Measurements from ENCODE around the gene COX8A.

COX8A gene

DNA sequence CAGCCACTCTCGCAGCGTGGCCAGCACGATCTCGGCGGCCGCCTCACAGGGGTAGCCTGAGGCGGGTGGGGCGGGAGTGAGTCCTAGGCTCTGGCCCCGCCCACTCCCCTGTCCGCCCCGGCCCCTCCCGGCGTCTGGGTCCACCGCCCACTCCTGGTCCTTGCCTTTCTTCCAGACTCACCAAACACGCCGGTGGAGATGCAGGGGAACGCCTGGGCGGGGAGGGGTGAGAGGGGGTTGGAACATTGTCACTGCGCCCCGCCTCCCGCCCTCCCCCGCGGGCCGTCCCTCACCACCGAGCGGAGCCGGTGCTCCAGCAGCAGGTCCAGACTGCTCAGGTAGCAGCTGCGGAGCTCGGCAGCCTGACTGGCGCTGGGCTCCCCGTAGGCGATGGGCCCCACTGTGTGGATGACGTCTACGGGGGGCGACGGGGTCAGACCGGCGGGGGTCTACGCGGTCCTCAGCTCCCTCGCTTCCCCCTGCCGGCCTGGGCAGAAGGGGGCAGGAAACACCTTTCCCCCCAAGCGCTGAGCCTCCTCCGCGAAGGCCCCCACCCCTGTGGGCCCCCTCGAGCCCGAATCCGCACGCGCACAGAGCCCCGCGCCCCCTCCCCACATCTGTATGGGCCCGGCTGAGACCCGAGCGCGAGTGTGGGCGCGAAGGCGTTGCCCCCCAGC is 25.1 kb downstream of the COX8A start:
- ATAC-seq: no peak; the same call in 1 of the 3 replicates
- TF ChIP-seq BACH2 (CRISPR knock-in tag; IDR thresholded peaks at IDR 0.05; ENCODE audit: borderline replicate concordance) (no peak), OSR1 (CRISPR knock-in tag; IDR thresholded peaks at IDR 0.05) (no peak), ZNF565 (CRISPR knock-in tag; conservative IDR thresholded peaks at IDR 0.05; ENCODE audit: low read depth) (no peak), ZFP30 (CRISPR knock-in tag; IDR thresholded peaks at IDR 0.05) (no peak), SNAI2 (CRISPR knock-in tag; IDR thresholded peaks at IDR 0.05) (no peak), ESRRG (CRISPR knock-in tag; IDR thresholded peaks at IDR 0.05) (no peak), ZNF70 (CRISPR knock-in tag; IDR thresholded peaks at IDR 0.05) (no peak), PPARA (CRISPR knock-in tag; IDR thresholded peaks at IDR 0.05; ENCODE audit: borderline replicate concordance) (no peak)
- TF ChIP-seq, protein P1, sequence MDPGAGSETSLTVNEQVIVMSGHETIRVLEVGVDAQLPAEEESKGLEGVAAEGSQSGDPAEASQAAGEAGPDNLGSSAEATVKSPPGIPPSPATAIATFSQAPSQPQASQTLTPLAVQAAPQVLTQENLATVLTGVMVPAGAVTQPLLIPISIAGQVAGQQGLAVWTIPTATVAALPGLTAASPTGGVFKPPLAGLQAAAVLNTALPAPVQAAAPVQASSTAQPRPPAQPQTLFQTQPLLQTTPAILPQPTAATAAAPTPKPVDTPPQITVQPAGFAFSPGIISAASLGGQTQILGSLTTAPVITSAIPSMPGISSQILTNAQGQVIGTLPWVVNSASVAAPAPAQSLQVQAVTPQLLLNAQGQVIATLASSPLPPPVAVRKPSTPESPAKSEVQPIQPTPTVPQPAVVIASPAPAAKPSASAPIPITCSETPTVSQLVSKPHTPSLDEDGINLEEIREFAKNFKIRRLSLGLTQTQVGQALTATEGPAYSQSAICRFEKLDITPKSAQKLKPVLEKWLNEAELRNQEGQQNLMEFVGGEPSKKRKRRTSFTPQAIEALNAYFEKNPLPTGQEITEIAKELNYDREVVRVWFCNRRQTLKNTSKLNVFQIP (CRISPR knock-in tag; IDR thresholded peaks at IDR 0.05; ENCODE audit: borderline replicate concordance, low read depth): no peak
- TF ChIP-seq, protein P2, sequence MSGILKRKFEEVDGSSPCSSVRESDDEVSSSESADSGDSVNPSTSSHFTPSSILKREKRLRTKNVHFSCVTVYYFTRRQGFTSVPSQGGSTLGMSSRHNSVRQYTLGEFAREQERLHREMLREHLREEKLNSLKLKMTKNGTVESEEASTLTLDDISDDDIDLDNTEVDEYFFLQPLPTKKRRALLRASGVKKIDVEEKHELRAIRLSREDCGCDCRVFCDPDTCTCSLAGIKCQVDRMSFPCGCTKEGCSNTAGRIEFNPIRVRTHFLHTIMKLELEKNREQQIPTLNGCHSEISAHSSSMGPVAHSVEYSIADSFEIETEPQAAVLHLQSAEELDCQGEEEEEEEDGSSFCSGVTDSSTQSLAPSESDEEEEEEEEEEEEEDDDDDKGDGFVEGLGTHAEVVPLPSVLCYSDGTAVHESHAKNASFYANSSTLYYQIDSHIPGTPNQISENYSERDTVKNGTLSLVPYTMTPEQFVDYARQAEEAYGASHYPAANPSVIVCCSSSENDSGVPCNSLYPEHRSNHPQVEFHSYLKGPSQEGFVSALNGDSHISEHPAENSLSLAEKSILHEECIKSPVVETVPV (CRISPR knock-in tag; IDR thresholded peaks at IDR 0.05): no peak

DNA sequence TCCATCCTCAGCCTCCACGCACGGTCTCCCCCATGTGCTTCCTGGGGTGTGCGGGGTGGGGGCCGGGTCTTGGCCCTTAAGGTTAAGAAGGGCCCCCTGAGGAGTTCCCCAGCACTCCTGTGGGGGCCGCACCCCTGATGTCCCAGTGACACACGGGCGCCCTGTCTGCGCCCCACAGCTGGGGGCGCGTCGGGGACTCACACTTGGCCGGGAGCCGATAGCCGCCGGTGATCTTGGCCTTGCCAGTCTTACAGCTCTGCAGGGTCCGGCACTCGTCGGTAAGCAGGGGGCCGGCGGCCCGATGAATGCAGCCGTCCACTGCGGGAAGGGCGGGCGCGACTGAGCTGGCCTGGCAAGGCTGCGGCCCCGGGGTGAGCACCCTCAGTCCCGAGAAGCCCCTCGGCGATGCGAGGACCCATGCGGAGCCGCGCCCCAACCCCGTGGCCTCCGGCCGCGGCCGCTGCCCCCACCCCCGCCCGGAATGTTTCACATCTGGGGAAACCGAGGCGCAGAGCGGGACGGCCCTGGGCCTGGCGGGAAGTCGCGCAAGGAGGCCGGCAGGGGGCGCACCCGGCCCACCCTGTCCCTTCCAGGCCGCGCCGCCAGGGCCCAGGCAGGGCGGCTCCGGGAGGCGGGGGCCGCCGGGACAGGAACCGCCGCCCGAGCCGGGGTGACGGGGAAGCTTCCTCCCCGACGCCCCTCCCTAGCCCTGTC is 25.8 kb downstream of the COX8A start:
- ATAC-seq: no peak
- TF ChIP-seq ESRRG (CRISPR knock-in tag; IDR thresholded peaks at IDR 0.05) (no peak), GLIS3 (CRISPR knock-in tag; IDR thresholded peaks at IDR 0.05) (no peak), RARB (CRISPR knock-in tag; IDR thresholded peaks at IDR 0.05) (no peak), SNAI2 (CRISPR knock-in tag; IDR thresholded peaks at IDR 0.05) (no peak), PPARA (CRISPR knock-in tag; IDR thresholded peaks at IDR 0.05; ENCODE audit: borderline replicate concordance) (no peak), TCF4 (CRISPR knock-in tag; IDR thresholded peaks at IDR 0.05; ENCODE audit: borderline replicate concordance) (no peak), ISL1 (CRISPR knock-in tag; IDR thresholded peaks at IDR 0.05) (no peak), ZNF565 (CRISPR knock-in tag; conservative IDR thresholded peaks at IDR 0.05; ENCODE audit: low read depth) (no peak), TOX (CRISPR knock-in tag; IDR thresholded peaks at IDR 0.05; ENCODE audit: borderline replicate concordance) (no peak), ARNTL (CRISPR knock-in tag; IDR thresholded peaks at IDR 0.05; ENCODE audit: borderline replicate concordance, low read depth) (no peak)
- TF ChIP-seq, protein P3, sequence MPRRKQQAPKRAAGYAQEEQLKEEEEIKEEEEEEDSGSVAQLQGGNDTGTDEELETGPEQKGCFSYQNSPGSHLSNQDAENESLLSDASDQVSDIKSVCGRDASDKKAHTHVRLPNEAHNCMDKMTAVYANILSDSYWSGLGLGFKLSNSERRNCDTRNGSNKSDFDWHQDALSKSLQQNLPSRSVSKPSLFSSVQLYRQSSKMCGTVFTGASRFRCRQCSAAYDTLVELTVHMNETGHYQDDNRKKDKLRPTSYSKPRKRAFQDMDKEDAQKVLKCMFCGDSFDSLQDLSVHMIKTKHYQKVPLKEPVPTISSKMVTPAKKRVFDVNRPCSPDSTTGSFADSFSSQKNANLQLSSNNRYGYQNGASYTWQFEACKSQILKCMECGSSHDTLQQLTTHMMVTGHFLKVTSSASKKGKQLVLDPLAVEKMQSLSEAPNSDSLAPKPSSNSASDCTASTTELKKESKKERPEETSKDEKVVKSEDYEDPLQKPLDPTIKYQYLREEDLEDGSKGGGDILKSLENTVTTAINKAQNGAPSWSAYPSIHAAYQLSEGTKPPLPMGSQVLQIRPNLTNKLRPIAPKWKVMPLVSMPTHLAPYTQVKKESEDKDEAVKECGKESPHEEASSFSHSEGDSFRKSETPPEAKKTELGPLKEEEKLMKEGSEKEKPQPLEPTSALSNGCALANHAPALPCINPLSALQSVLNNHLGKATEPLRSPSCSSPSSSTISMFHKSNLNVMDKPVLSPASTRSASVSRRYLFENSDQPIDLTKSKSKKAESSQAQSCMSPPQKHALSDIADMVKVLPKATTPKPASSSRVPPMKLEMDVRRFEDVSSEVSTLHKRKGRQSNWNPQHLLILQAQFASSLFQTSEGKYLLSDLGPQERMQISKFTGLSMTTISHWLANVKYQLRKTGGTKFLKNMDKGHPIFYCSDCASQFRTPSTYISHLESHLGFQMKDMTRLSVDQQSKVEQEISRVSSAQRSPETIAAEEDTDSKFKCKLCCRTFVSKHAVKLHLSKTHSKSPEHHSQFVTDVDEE (CRISPR knock-in tag; IDR thresholded peaks at IDR 0.05): no peak

DNA sequence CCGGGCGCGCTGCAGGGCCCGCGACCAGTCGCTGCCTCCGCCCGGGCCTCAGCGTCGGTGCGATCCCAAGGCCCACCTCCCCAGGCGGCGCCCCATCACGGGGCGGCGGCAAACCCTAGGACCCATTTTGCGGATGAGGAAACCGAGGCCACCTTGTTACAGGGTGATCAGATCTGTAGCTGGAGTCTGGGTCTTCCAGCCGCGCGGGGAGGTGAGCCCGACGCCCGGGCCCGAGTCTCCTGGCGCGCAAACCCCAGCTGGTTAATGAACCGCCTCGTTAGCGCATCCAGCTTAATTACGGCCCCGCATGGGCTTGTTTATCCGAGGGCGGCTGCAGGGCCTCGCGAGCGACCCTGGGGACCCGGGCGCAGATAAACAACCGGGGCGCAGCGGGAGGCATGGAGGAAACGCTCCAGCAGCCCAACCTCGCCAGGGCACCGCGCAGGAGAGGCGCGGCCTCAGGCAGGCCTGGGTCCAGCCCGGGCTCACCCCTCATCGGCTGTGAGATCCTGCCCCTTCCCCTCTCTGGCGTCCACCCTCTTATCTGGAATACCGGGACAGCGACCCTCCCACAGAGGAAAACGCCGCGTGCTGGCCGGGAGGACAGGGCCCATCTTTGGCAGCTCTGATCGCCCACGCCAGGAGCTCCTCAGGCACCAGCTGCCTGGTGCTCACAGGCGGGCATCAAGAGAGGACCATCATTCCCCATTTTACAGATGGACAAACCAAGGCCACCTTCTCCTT is 26.5 kb downstream of the COX8A start:
- TF ChIP-seq TCF4 (CRISPR knock-in tag; IDR thresholded peaks at IDR 0.05; ENCODE audit: borderline replicate concordance) (no peak), ARNTL (CRISPR knock-in tag; IDR thresholded peaks at IDR 0.05; ENCODE audit: borderline replicate concordance, low read depth) (no peak), BACH2 (CRISPR knock-in tag; IDR thresholded peaks at IDR 0.05; ENCODE audit: borderline replicate concordance) (no peak), RARB (CRISPR knock-in tag; IDR thresholded peaks at IDR 0.05) (no peak), ISL1 (CRISPR knock-in tag; IDR thresholded peaks at IDR 0.05) (no peak), ZNF8 (CRISPR knock-in tag; IDR thresholded peaks at IDR 0.05) (no peak)
- TF ChIP-seq, protein P3 (CRISPR knock-in tag; IDR thresholded peaks at IDR 0.05): no peak
- TF ChIP-seq, protein P4, sequence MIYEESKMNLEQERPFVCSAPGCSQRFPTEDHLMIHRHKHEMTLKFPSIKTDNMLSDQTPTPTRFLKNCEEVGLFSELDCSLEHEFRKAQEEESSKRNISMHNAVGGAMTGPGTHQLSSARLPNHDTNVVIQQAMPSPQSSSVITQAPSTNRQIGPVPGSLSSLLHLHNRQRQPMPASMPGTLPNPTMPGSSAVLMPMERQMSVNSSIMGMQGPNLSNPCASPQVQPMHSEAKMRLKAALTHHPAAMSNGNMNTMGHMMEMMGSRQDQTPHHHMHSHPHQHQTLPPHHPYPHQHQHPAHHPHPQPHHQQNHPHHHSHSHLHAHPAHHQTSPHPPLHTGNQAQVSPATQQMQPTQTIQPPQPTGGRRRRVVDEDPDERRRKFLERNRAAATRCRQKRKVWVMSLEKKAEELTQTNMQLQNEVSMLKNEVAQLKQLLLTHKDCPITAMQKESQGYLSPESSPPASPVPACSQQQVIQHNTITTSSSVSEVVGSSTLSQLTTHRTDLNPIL (CRISPR knock-in tag; IDR thresholded peaks at IDR 0.05; ENCODE audit: low read depth): no peak
- no peak for ATAC-seq

All from SK-N-SH treated with all-trans-retinoic acid at 6 μM for 48 hours (cell line).